SH-SY5Y (cell line): Measurements from ENCODE around the gene SLC9A2.

ENCODE experiments used
- GATA2 ChIP-seq: IDR thresholded peaks from 2 replicates; pipeline ENCODE4 v1.6.1; 2011; ENCODE audit warnings: mild to moderate bottlenecking, low read depth, low read length
- GATA3 ChIP-seq: IDR thresholded peaks from 2 replicates; pipeline ENCODE4 v1.6.1; 2011; ENCODE audit warnings: low read depth, mild to moderate bottlenecking, low read length, moderate library complexity

DNA sequence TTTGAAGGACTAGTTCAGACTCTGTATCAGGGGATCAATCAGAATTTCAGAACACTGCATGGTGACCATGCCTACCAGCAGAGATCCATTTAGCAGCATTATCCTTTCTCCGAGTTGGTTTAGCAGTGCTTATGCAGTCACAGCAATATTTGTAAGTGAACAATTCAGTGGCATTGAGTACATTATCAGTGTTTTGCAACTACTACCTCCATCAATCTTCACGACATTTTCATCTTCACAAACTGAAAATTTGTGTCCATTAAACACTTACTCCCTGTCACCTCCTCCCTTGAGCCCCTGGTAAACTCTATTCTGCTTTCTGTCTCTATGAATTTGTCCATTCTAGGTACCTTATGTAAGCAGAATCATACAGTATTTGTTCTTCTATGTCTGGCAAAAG, 20.1 kb downstream of the SLC9A2 start:
- no peak for TF ChIP-seq GATA3
- TF ChIP-seq GATA2, result no peak
